GM23338 (cell line): ENCODE measurements around the gene SLC30A10. TPM values are rescaled to one million over a fixed set of nuclear protein-coding genes. Genes with fewer than 3 reads are reported as not detected.

Experiments used
- ATAC-seq: fragments of 200-7000 bp; cut with Tn5 transposase; 3 replicates; pipeline ENCODE4 v1.9.1; 2020
- DNase-seq: peaks from one replicate; pipeline ENCODE4 v3.0.0-alpha.2; 2015; ENCODE audit warnings: low spot score
- H2AFZ ChIP-seq: fragments of 200-600 bp; sonication (generic); 2 replicates; pipeline ENCODE4 v1.8.0; 2016; ENCODE audit warnings: antibody characterized with exemption, mild to moderate bottlenecking, moderate library complexity
- H3F3A ChIP-seq: fragments of 200-600 bp; sonication (generic); replicated peaks from 2 replicates; pipeline ENCODE4 v1.8.0; 2017; ENCODE audit warnings: antibody characterized with exemption, mixed run types, low read depth
- H3K27ac ChIP-seq: fragments of 200-600 bp; sonication (generic); 2 replicates; pipeline ENCODE4 v1.6.1; 2016; ENCODE audit warnings: low read depth
- H3K27me3 ChIP-seq: fragments of 200-600 bp; sonication (generic); 2 replicates; pipeline ENCODE4 v1.8.0; 2016; ENCODE audit warnings: mild to moderate bottlenecking, mixed run types, moderate library complexity; ENCODE audit not compliant: insufficient read depth
- H3K36me3 ChIP-seq: fragments of 200-600 bp; sonication (generic); 2 replicates; pipeline ENCODE4 v1.8.0; 2016; ENCODE audit warnings: mild to moderate bottlenecking; ENCODE audit not compliant: insufficient read depth
- H3K4me1 ChIP-seq: fragments of 200-600 bp; sonication (generic); 2 replicates; pipeline ENCODE4 v1.8.0; 2016; ENCODE audit warnings: mild to moderate bottlenecking, moderate library complexity; ENCODE audit not compliant: insufficient read depth
- H3K4me2 ChIP-seq: fragments of 200-600 bp; sonication (generic); 2 replicates; pipeline ENCODE4 v1.7.1; 2017; ENCODE audit warnings: mixed run types
- H3K4me3 ChIP-seq: fragments of 200-600 bp; sonication (generic); 2 replicates; pipeline ENCODE4 v1.6.1; 2016; ENCODE audit warnings: mixed run types
- H3K79me2 ChIP-seq: fragments of 200-600 bp; sonication (generic); replicated peaks from 2 replicates; pipeline ENCODE4 v1.8.0; 2017; ENCODE audit warnings: mild to moderate bottlenecking; ENCODE audit not compliant: insufficient read depth
- H3K9me2 ChIP-seq: fragments of 200-600 bp; sonication (generic); 2 replicates; pipeline ENCODE4 v1.8.0; 2017; ENCODE audit not compliant: insufficient read depth
- H4K20me1 ChIP-seq: fragments of 200-600 bp; sonication (generic); replicated peaks from 2 replicates; pipeline ENCODE4 v1.8.0; 2017; ENCODE audit warnings: mild to moderate bottlenecking; ENCODE audit not compliant: insufficient read depth
- H3K27ac Mint-ChIP-seq: 2 replicates; pipeline ENCODE4 v1.8.0; 2020; ENCODE audit warnings: inconsistent platforms, mild to moderate bottlenecking, moderate library complexity, mixed read lengths
- H3K27me3 Mint-ChIP-seq: 3 replicates; pipeline ENCODE4 v1.8.0; 2022; ENCODE audit warnings: low read depth, mild to moderate bottlenecking, moderate library complexity, mixed read lengths, inconsistent platforms; ENCODE audit not compliant: insufficient read depth, poor library complexity
- H3K36me3 Mint-ChIP-seq: 3 replicates; pipeline ENCODE4 v1.8.0; 2021; ENCODE audit warnings: low read depth, mild to moderate bottlenecking, inconsistent platforms, moderate library complexity, mixed read lengths
- H3K4me1 Mint-ChIP-seq: 3 replicates; pipeline ENCODE4 v1.8.0; 2020; ENCODE audit warnings: mild to moderate bottlenecking, inconsistent platforms, mixed read lengths
- H3K4me3 Mint-ChIP-seq: 3 replicates; pipeline ENCODE4 v1.8.0; 2021; ENCODE audit warnings: moderate library complexity, mild to moderate bottlenecking, inconsistent platforms, mixed read lengths
- H3K9me3 Mint-ChIP-seq: 3 replicates; pipeline ENCODE4 v1.8.0; 2020; ENCODE audit warnings: moderate library complexity, mild to moderate bottlenecking, inconsistent platforms, mixed read lengths
- CREB1 ChIP-seq: fragments of 250-450 bp; sonication (Bioruptor Pico); IDR thresholded peaks from 2 replicates; pipeline ENCODE4 v1.5.0; 2020; ENCODE audit warnings: low read depth, mild to moderate bottlenecking, moderate library complexity
- EZH2 ChIP-seq: fragments of 200-600 bp; sonication (generic); IDR thresholded peaks from one replicate; pipeline ENCODE4 v1.8.0; 2017; ENCODE audit warnings: antibody characterized with exemption, mild to moderate bottlenecking, low read depth; ENCODE audit not compliant: unreplicated experiment
- EZH2phosphoT487 ChIP-seq: fragments of 200-600 bp; sonication (generic); IDR thresholded peaks from one replicate; pipeline ENCODE4 v1.8.1; 2018; ENCODE audit warnings: antibody characterized with exemption; ENCODE audit not compliant: unreplicated experiment
- JUNB ChIP-seq: IDR thresholded peaks from one replicate; pipeline ENCODE4 v1.6.1; 2016; ENCODE audit warnings: antibody characterized with exemption; ENCODE audit not compliant: unreplicated experiment
- NANOG ChIP-seq: IDR thresholded peaks from 2 replicates; pipeline ENCODE4 v1.6.1; 2016; ENCODE audit warnings: antibody characterized with exemption, borderline replicate concordance
- POLR2AphosphoS5 ChIP-seq: IDR thresholded peaks from 2 replicates; pipeline ENCODE4 v1.6.1; 2016; ENCODE audit warnings: antibody characterized with exemption, low read depth
- STAT1 ChIP-seq: IDR thresholded peaks from one replicate; pipeline ENCODE4 v1.6.1; 2016; ENCODE audit warnings: antibody characterized with exemption; ENCODE audit not compliant: unreplicated experiment
- ZNF331 ChIP-seq: fragments of 250-450 bp; sonication (Bioruptor Pico); IDR thresholded peaks from 2 replicates; pipeline ENCODE4 v1.5.0; 2020; ENCODE audit warnings: low read depth, mild to moderate bottlenecking, moderate library complexity
- polyA plus RNA-seq: library from polyadenylated mRNA; unstranded; fragments of >200 nt; fragmentation: Nextera tagmentation; extraction: Ambion mirVana; gene quantifications from 2 replicates; pipeline ENCODE4 v1.2.1, GENCODE V29; 2016
- total RNA-seq: library from RNA; depleted of rRNA; stranded (reverse); fragments of >200 nt; shearing (Covaris generic); gene quantifications from 2 replicates; pipeline ENCODE4 v1.2.3, GENCODE V29; 2014
- TF ChIP-seq, protein P1 (sequence below): IDR thresholded peaks from one replicate; pipeline ENCODE4 v1.6.1; 2018; ENCODE audit warnings: antibody characterized with exemption; ENCODE audit not compliant: unreplicated experiment
- TF ChIP-seq, protein P2 (sequence below), 2 experiments: fragments of 200-600 bp in 1 of 2; sonication (generic) in 1 of 2; conservative IDR thresholded peaks; 2 replicates each; pipeline versions ENCODE4 v1.5.1 to v1.6.1; 2016 to 2017; ENCODE audit warnings: antibody characterized with exemption in 2 of 2, low read depth in 2 of 2, mild to moderate bottlenecking in 2 of 2, moderate library complexity in 1 of 2
- TF ChIP-seq, protein P3 (sequence below): IDR thresholded peaks from 2 replicates; pipeline ENCODE4 v1.6.1; 2016; ENCODE audit warnings: antibody characterized with exemption

Gene SLC30A10
- total and polyA plus RNA-seq, 2 experiments from 2014 or later: 0.47 to 1.1 TPM

DNA sequence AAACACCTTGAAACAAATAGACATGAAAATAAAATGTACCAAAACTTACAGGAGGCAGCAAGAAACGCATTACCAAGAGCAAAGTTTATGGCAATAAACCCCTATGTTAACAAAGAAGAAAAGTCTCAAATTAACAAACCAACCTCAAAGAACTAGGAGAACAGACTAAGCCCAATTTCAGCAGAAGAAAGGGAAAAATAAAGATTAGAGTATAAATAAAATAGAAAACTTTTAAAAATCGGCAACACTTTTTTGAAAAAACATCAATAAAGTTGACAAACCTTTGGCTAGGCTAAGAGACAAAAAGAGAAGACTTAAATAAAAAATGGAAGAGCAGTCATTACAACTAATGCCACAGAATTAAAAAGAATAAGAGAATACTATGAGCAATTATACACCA lies 42.7 kb downstream of the SLC30A10 start:
- peaks cover 8% of the 10 kb centered on the region for H3K4me1 Mint-ChIP-seq
- Histone ChIP-seq H3K79me2 (no peaks in the 10 kb centered on the region), H4K20me1 (no peaks in the 10 kb centered on the region), H3K4me3 (no peak overlapping the region), H3K27me3 (no peaks in the 10 kb centered on the region), H3K27ac (no peak overlapping the region), H3F3A (no peaks in the 10 kb centered on the region), H3K4me1 (no peaks in the 10 kb centered on the region), H3K9me2 (no peaks in the 10 kb centered on the region), H3K36me3 (no peaks in the 10 kb centered on the region), H3K4me2 (no peak overlapping the region), H2AFZ (no peak overlapping the region)
- TF ChIP-seq NANOG: no peak
- no peak for TF ChIP-seq EZH2phosphoT487
- TF ChIP-seq, protein P1, sequence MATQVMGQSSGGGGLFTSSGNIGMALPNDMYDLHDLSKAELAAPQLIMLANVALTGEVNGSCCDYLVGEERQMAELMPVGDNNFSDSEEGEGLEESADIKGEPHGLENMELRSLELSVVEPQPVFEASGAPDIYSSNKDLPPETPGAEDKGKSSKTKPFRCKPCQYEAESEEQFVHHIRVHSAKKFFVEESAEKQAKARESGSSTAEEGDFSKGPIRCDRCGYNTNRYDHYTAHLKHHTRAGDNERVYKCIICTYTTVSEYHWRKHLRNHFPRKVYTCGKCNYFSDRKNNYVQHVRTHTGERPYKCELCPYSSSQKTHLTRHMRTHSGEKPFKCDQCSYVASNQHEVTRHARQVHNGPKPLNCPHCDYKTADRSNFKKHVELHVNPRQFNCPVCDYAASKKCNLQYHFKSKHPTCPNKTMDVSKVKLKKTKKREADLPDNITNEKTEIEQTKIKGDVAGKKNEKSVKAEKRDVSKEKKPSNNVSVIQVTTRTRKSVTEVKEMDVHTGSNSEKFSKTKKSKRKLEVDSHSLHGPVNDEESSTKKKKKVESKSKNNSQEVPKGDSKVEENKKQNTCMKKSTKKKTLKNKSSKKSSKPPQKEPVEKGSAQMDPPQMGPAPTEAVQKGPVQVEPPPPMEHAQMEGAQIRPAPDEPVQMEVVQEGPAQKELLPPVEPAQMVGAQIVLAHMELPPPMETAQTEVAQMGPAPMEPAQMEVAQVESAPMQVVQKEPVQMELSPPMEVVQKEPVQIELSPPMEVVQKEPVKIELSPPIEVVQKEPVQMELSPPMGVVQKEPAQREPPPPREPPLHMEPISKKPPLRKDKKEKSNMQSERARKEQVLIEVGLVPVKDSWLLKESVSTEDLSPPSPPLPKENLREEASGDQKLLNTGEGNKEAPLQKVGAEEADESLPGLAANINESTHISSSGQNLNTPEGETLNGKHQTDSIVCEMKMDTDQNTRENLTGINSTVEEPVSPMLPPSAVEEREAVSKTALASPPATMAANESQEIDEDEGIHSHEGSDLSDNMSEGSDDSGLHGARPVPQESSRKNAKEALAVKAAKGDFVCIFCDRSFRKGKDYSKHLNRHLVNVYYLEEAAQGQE: no peak
- TF ChIP-seq, protein P2, sequence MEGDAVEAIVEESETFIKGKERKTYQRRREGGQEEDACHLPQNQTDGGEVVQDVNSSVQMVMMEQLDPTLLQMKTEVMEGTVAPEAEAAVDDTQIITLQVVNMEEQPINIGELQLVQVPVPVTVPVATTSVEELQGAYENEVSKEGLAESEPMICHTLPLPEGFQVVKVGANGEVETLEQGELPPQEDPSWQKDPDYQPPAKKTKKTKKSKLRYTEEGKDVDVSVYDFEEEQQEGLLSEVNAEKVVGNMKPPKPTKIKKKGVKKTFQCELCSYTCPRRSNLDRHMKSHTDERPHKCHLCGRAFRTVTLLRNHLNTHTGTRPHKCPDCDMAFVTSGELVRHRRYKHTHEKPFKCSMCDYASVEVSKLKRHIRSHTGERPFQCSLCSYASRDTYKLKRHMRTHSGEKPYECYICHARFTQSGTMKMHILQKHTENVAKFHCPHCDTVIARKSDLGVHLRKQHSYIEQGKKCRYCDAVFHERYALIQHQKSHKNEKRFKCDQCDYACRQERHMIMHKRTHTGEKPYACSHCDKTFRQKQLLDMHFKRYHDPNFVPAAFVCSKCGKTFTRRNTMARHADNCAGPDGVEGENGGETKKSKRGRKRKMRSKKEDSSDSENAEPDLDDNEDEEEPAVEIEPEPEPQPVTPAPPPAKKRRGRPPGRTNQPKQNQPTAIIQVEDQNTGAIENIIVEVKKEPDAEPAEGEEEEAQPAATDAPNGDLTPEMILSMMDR (conservative IDR thresholded peaks at IDR 0.05; ENCODE audit: low read depth in 2 of 2): no peak
- TF ChIP-seq, protein P3, sequence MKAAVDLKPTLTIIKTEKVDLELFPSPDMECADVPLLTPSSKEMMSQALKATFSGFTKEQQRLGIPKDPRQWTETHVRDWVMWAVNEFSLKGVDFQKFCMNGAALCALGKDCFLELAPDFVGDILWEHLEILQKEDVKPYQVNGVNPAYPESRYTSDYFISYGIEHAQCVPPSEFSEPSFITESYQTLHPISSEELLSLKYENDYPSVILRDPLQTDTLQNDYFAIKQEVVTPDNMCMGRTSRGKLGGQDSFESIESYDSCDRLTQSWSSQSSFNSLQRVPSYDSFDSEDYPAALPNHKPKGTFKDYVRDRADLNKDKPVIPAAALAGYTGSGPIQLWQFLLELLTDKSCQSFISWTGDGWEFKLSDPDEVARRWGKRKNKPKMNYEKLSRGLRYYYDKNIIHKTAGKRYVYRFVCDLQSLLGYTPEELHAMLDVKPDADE: no peak
- no peak for TF ChIP-seq CREB1 (CRISPR knock-in tag)
- TF ChIP-seq EZH2: no peak
- TF ChIP-seq STAT1: no peak
- TF ChIP-seq ZNF331 (CRISPR knock-in tag): no peak
- TF ChIP-seq JUNB: no peak
- TF ChIP-seq POLR2AphosphoS5: no peak
- H3K27me3 Mint-ChIP-seq: no peaks in the 10 kb centered on the region
- no peaks in the 10 kb centered on the region for H3K36me3 Mint-ChIP-seq
- H3K27ac Mint-ChIP-seq: no peak overlapping the region
- H3K9me3 Mint-ChIP-seq: peaks cover 13% of the 10 kb centered on the region
- ATAC-seq (no peak), DNase-seq (no peak)
- H3K4me3 Mint-ChIP-seq: no peak overlapping the region
